ENCODE data around the gene FEM1A.
"Not testable (repeated sequence)": the region's sequence is repeated elsewhere in the genome, so short reads cannot be mapped to it uniquely, and the experiment has no call there.

DNA sequence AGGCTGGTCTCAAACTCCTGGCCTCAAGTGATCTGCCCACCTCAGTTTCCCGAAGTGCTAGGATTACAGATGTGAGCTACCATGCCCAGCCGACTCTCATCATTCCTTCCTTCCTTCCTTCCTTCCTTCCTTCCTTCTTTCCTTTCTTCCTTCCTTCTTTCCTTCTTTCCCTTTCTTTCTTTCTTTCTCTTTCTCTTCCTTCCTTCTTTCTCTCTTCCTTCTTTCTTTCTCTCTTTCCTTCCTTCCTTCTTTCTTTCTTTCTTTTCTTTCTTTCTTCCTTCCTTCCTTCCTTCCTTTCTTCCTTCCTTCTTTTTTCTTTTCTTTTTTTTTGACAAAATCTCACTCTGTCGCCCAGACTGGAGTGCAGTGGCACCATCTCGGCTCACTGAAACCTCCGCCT, 13.4 kb upstream of the FEM1A start:
- TF ChIP-seq, protein P1, sequence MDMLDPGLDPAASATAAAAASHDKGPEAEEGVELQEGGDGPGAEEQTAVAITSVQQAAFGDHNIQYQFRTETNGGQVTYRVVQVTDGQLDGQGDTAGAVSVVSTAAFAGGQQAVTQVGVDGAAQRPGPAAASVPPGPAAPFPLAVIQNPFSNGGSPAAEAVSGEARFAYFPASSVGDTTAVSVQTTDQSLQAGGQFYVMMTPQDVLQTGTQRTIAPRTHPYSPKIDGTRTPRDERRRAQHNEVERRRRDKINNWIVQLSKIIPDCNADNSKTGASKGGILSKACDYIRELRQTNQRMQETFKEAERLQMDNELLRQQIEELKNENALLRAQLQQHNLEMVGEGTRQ (IDR thresholded peaks at IDR 0.05; ENCODE audit: borderline replicate concordance, low read depth, low read length), result not testable (repeated sequence)
- TF ChIP-seq, protein P2, sequence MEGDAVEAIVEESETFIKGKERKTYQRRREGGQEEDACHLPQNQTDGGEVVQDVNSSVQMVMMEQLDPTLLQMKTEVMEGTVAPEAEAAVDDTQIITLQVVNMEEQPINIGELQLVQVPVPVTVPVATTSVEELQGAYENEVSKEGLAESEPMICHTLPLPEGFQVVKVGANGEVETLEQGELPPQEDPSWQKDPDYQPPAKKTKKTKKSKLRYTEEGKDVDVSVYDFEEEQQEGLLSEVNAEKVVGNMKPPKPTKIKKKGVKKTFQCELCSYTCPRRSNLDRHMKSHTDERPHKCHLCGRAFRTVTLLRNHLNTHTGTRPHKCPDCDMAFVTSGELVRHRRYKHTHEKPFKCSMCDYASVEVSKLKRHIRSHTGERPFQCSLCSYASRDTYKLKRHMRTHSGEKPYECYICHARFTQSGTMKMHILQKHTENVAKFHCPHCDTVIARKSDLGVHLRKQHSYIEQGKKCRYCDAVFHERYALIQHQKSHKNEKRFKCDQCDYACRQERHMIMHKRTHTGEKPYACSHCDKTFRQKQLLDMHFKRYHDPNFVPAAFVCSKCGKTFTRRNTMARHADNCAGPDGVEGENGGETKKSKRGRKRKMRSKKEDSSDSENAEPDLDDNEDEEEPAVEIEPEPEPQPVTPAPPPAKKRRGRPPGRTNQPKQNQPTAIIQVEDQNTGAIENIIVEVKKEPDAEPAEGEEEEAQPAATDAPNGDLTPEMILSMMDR (IDR thresholded peaks at IDR 0.05), result not testable (repeated sequence)
- not testable (repeated sequence) for TF ChIP-seq SIN3A (IDR thresholded peaks at IDR 0.05; ENCODE audit: borderline replicate concordance, low read depth, low read length); RAD21 (IDR thresholded peaks at IDR 0.05; ENCODE audit: low read length); GABPA (IDR thresholded peaks at IDR 0.05; ENCODE audit: low read depth); YY1 (IDR thresholded peaks at IDR 0.05; ENCODE audit: low read depth); CHD2 (IDR thresholded peaks at IDR 0.05; ENCODE audit: low read length, partially characterized antibody); RXRA (IDR thresholded peaks at IDR 0.05; ENCODE audit: borderline replicate concordance, low read depth); TAF1 (IDR thresholded peaks at IDR 0.05; ENCODE audit: borderline replicate concordance, low read depth, low read length); POLR2AphosphoS5 (IDR thresholded peaks at IDR 0.05; ENCODE audit: low read depth, low read length)
- TF ChIP-seq, protein P3, sequence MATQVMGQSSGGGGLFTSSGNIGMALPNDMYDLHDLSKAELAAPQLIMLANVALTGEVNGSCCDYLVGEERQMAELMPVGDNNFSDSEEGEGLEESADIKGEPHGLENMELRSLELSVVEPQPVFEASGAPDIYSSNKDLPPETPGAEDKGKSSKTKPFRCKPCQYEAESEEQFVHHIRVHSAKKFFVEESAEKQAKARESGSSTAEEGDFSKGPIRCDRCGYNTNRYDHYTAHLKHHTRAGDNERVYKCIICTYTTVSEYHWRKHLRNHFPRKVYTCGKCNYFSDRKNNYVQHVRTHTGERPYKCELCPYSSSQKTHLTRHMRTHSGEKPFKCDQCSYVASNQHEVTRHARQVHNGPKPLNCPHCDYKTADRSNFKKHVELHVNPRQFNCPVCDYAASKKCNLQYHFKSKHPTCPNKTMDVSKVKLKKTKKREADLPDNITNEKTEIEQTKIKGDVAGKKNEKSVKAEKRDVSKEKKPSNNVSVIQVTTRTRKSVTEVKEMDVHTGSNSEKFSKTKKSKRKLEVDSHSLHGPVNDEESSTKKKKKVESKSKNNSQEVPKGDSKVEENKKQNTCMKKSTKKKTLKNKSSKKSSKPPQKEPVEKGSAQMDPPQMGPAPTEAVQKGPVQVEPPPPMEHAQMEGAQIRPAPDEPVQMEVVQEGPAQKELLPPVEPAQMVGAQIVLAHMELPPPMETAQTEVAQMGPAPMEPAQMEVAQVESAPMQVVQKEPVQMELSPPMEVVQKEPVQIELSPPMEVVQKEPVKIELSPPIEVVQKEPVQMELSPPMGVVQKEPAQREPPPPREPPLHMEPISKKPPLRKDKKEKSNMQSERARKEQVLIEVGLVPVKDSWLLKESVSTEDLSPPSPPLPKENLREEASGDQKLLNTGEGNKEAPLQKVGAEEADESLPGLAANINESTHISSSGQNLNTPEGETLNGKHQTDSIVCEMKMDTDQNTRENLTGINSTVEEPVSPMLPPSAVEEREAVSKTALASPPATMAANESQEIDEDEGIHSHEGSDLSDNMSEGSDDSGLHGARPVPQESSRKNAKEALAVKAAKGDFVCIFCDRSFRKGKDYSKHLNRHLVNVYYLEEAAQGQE (IDR thresholded peaks at IDR 0.05; ENCODE audit: low read depth, low read length), result not testable (repeated sequence)

Data from SK-N-SH (cell line).